DND-41 (cell line): ENCODE data around the gene ANKDD1A.

ENCODE experiments used
- ATAC-seq: fragments of 200-7000 bp; cut with Tn5 transposase; 3 replicates; pipeline ENCODE4 v1.9.1; 2021; ENCODE audit warnings: low read depth; ENCODE audit not compliant: insufficient read depth
- DNase-seq: peaks from one replicate; pipeline ENCODE4 v3.0.0-alpha.2; 2020
- H2AFZ ChIP-seq: 2 replicates; pipeline ENCODE4 v1.6.0; 2012; ENCODE audit warnings: low read depth, low read length
- H3K27ac ChIP-seq: 2 replicates; pipeline ENCODE4 v1.5.1; 2012; ENCODE audit warnings: low read length, inconsistent platforms
- H3K27me3 ChIP-seq: fragments of 200-600 bp; sonication (generic); 2 replicates; pipeline ENCODE4 v1.6.0; 2012; ENCODE audit warnings: low read length, mild to moderate bottlenecking, inconsistent platforms; ENCODE audit not compliant: insufficient read depth, poor library complexity
- H3K36me3 ChIP-seq: 2 replicates; pipeline ENCODE4 v1.5.1; 2012; ENCODE audit warnings: low read length, inconsistent platforms; ENCODE audit not compliant: insufficient read depth
- H3K4me1 ChIP-seq: 2 replicates; pipeline ENCODE4 v1.5.1; 2012; ENCODE audit warnings: mild to moderate bottlenecking, low read length; ENCODE audit not compliant: insufficient read depth
- H3K4me2 ChIP-seq: 2 replicates; pipeline ENCODE4 v1.6.0; 2012; ENCODE audit warnings: mild to moderate bottlenecking, moderate library complexity, low read length, inconsistent platforms; ENCODE audit not compliant: insufficient read depth
- H3K4me3 ChIP-seq, 2 experiments: fragments of 200-600 bp in 1 of 2; shearing (Covaris generic) in 1 of 2; 2 replicates each; pipeline ENCODE4 v1.5.1; 2012 to 2016; ENCODE audit warnings: inconsistent platforms in 2 of 2, low read length in 2 of 2, mild to moderate bottlenecking in 2 of 2, low read depth in 1 of 2, moderate library complexity in 1 of 2
- H3K79me2 ChIP-seq: 2 replicates; pipeline ENCODE4 v1.6.0; 2012; ENCODE audit warnings: low read length, inconsistent platforms; ENCODE audit not compliant: insufficient read depth
- H3K9ac ChIP-seq: 2 replicates; pipeline ENCODE4 v1.6.0; 2012; ENCODE audit warnings: low read depth, mild to moderate bottlenecking, inconsistent platforms, low read length, moderate library complexity
- H3K9me3 ChIP-seq: 2 replicates; pipeline ENCODE4 v1.5.1; 2012; ENCODE audit warnings: low read length, moderate library complexity, mild to moderate bottlenecking, inconsistent platforms; ENCODE audit not compliant: insufficient read depth, severe bottlenecking
- H4K20me1 ChIP-seq: 2 replicates; pipeline ENCODE4 v1.6.0; 2012; ENCODE audit warnings: low read length; ENCODE audit not compliant: insufficient read depth
- EZH2 ChIP-seq: IDR thresholded peaks from 3 replicates; pipeline ENCODE4 v1.6.1; 2012; ENCODE audit warnings: borderline replicate concordance, low read depth, mild to moderate bottlenecking, moderate library complexity, low read length, inconsistent platforms; ENCODE audit not compliant: severe bottlenecking
- TF ChIP-seq, protein P1 (sequence below): IDR thresholded peaks from 2 replicates; pipeline ENCODE4 v1.5.1; 2012; ENCODE audit warnings: borderline replicate concordance, low read length, moderate library complexity, mild to moderate bottlenecking; ENCODE audit not compliant: poor library complexity, severe bottlenecking; ENCODE audit errors: extremely low read depth

The ANKDD1A gene

DNA sequence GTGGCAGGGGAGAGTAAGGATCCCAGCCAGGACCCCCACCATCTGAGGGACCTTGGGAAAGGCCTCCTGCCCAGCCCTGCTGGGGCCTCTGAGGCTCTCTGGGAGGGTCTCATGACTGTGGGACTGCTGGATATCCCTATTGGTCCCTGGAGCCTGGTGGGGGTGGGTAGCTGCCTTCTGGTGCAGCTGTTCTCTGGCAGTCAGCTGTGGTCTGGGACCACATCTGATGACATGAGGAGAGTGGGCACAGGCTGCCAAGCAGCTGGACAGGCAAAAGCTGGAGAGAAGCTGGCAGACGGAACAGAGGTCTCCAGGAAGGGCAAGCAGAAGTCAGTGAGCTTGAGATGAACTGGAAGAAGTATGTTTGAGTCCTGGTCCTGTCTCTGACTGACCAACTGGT is 47.6 kb upstream of the ANKDD1A start:
- Histone ChIP-seq H3K9me3 (no peaks in the 10 kb centered on the region), H4K20me1 (no peaks in the 10 kb centered on the region), H3K4me1 (no peaks in the 10 kb centered on the region), H3K79me2 (no peaks in the 10 kb centered on the region), H3K4me3 (no peak overlapping the region), H3K9ac (no peak overlapping the region), H3K4me2 (no peak overlapping the region), H3K27ac (no peak overlapping the region), H2AFZ (no peak overlapping the region), H3K27me3 (no peaks in the 10 kb centered on the region), H3K36me3 (peaks cover 24% of the 10 kb centered on the region)
- DNase-seq (no peak), ATAC-seq (no peak)
- TF ChIP-seq EZH2, result no peak
- TF ChIP-seq, protein P1, sequence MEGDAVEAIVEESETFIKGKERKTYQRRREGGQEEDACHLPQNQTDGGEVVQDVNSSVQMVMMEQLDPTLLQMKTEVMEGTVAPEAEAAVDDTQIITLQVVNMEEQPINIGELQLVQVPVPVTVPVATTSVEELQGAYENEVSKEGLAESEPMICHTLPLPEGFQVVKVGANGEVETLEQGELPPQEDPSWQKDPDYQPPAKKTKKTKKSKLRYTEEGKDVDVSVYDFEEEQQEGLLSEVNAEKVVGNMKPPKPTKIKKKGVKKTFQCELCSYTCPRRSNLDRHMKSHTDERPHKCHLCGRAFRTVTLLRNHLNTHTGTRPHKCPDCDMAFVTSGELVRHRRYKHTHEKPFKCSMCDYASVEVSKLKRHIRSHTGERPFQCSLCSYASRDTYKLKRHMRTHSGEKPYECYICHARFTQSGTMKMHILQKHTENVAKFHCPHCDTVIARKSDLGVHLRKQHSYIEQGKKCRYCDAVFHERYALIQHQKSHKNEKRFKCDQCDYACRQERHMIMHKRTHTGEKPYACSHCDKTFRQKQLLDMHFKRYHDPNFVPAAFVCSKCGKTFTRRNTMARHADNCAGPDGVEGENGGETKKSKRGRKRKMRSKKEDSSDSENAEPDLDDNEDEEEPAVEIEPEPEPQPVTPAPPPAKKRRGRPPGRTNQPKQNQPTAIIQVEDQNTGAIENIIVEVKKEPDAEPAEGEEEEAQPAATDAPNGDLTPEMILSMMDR, result no peak

DNA sequence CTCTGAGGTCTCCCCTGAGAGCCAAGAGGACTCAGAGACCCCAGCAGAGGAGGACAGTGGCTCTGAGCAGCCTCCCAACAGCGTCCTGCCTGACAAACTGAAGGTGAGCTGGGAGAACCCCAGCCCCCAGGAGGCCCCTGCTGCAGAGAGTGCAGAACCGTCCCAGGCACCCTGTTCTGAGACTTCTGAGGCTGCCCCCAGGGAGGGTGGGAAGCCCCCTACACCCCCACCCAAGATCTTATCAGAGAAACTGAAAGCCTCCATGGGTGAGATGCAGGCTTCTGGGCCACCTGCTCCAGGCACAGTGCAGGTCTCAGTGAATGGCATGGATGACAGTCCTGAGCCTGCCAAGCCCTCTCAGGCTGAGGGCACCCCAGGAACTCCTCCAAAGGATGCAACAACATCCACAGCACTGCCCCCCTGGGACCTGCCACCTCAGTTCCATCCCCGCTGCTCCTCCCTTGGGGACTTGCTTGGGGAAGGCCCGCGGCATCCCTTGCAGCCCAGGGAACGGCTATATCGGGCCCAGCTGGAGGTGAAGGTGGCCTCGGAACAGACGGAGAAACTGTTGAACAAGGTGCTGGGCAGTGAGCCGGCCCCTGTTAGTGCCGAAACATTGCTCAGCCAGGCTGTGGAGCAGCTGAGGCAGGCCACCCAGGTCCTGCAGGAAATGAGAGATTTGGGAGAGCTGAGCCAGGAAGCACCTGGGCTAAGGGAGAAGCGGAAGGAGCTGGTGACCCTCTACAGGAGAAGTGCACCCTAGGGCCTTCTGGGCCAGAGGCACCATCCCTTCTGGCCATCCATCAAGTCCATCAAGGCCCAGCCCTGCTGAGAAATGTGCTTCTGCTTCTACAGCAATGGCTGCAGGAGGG is 46.3 kb upstream of the ANKDD1A start:
- TF ChIP-seq, protein P1, result no peak
- no peak for TF ChIP-seq EZH2
- no peak overlapping the region for H3K9ac ChIP-seq
- H3K36me3 ChIP-seq, result peaks cover 15% of the 10 kb centered on the region; the same call in 1 of the 2 replicates
- no peak overlapping the region for H3K4me3 ChIP-seq
- H3K27me3 ChIP-seq, result no peaks in the 10 kb centered on the region
- H3K9me3 ChIP-seq, result no peaks in the 10 kb centered on the region
- H3K4me2 ChIP-seq, result no peak overlapping the region
- no peaks in the 10 kb centered on the region for H4K20me1 ChIP-seq
- H3K4me1 ChIP-seq, result no peaks in the 10 kb centered on the region
- H3K79me2 ChIP-seq, result no peaks in the 10 kb centered on the region
- ATAC-seq (peak; percentile 19; the same call in 1 of the 3 replicates), DNase-seq (no peak)
- no peak overlapping the region for H3K27ac ChIP-seq
- H2AFZ ChIP-seq, result no peak overlapping the region

GRCh38 chr15:64865998-64866520 is 45.6 kb upstream of the ANKDD1A start:
- H3K79me2 ChIP-seq, result no peaks in the 10 kb centered on the region
- DNase-seq, result no peak
- no peak overlapping the region for H3K4me3 ChIP-seq
- no peaks in the 10 kb centered on the region for H3K4me1 ChIP-seq
- peaks cover 9% of the 10 kb centered on the region; the same call in 1 of the 2 replicates for H3K36me3 ChIP-seq
- H2AFZ ChIP-seq, result no peak overlapping the region
- no peak for ATAC-seq
- H3K9me3 ChIP-seq, result no peaks in the 10 kb centered on the region
- H3K4me2 ChIP-seq, result no peak overlapping the region
- no peaks in the 10 kb centered on the region for H3K27me3 ChIP-seq
- no peak overlapping the region for H3K27ac ChIP-seq
- no peak for TF ChIP-seq EZH2
- TF ChIP-seq, protein P1, result no peak
- H4K20me1 ChIP-seq, result no peaks in the 10 kb centered on the region
- H3K9ac ChIP-seq, result no peak overlapping the region
